ENCODE measurements around the gene RBM4. TPM values are rescaled to one million over a fixed set of nuclear protein-coding genes. Genes with fewer than 3 reads are reported as not detected.

The RBM4 gene
- total and polyA plus RNA-seq, 9 of the 15 experiments (the other 6 are each of a cell fraction or from before 2014, with no cell fraction given) = 81.6 to 233 (median 122) TPM

GRCh38 chr11:66616379-66617154 is 21.9 kb upstream of the RBM4 start, which contains the start of gene RBM14 (continued):
- TF ChIP-seq ZNF655 (CRISPR knock-in tag; IDR thresholded peaks at IDR 0.05) = no peak
- TF ChIP-seq PTRF (tag; IDR thresholded peaks at IDR 0.05) = no peak
- no peak for TF ChIP-seq STAT5B (CRISPR knock-in tag; IDR thresholded peaks at IDR 0.05)
- peak; percentile 83 for TF ChIP-seq CXXC5 (CRISPR knock-in tag; IDR thresholded peaks at IDR 0.05)
- peak in 1 of 2 experiments; percentile 37; a peak in 2 of 4 replicates for TF ChIP-seq ZMIZ1 (IDR thresholded peaks at IDR 0.05; ENCODE audit: low read depth in 2 of 2, low read length in 2 of 2)
- peak; percentile 66 for TF ChIP-seq EP300 (IDR thresholded peaks at IDR 0.05; ENCODE audit: low read length)
- peak; percentile 93 for TF ChIP-seq CREB3 (tag; conservative IDR thresholded peaks at IDR 0.05; ENCODE audit: low read depth)
- TF ChIP-seq VEZF1 (CRISPR knock-in tag; IDR thresholded peaks at IDR 0.05) = peak; percentile 90
- TF ChIP-seq ARHGAP35 (IDR thresholded peaks at IDR 0.05; ENCODE audit: partially characterized antibody) = no peak
- 0 out of 2 replicates have a peak, but pooled peaks have one; percentile 18 for TF ChIP-seq TEAD4 (IDR thresholded peaks at IDR 0.05; ENCODE audit: low read length)
- peak; percentile 65; the same call in 1 of the 2 replicates for TF ChIP-seq TEAD4 (CRISPR knock-in tag; IDR thresholded peaks at IDR 0.05; ENCODE audit: borderline replicate concordance)
- TF ChIP-seq TCF7 (IDR thresholded peaks at IDR 0.05; ENCODE audit: borderline replicate concordance) = no peak; the same call in 1 of the 2 replicates
- no peak for TF ChIP-seq ZKSCAN8 (CRISPR knock-in tag; IDR thresholded peaks at IDR 0.05)
- TF ChIP-seq ZNF561 (CRISPR knock-in tag; conservative IDR thresholded peaks at IDR 0.05) = no peak
- TF ChIP-seq MYC (IDR thresholded peaks at IDR 0.05; ENCODE audit: low read depth, low read length) = peak; percentile 85
- TF ChIP-seq MYC (CRISPR knock-in tag; IDR thresholded peaks at IDR 0.05; ENCODE audit: borderline replicate concordance, low read depth) = peak; percentile 62; the same call in 1 of the 2 replicates
- TF ChIP-seq BACH1 (tag; IDR thresholded peaks at IDR 0.05) = peak; percentile 89
- TF ChIP-seq ZC3H4 (CRISPR knock-in tag; IDR thresholded peaks at IDR 0.05; ENCODE audit: borderline replicate concordance) = no peak
- TF ChIP-seq PPARD (CRISPR knock-in tag; IDR thresholded peaks at IDR 0.05) = no peak
- TF ChIP-seq PTTG1 (tag; IDR thresholded peaks at IDR 0.05; ENCODE audit: low read depth) = no peak
- peak; percentile 96 for TF ChIP-seq FOS (IDR thresholded peaks at IDR 0.05; ENCODE audit: extremely low read depth, insufficient read length)
